H9 (cell line): ENCODE results near the gene SUMO2. TPM values are rescaled to one million over a fixed set of nuclear protein-coding genes. Genes with fewer than 3 reads are reported as not detected.

Experiments used
- DNase-seq: peaks from one replicate; pipeline ENCODE4 v3.0.0-alpha.2; 2017
- H2AFZ ChIP-seq: one replicate; pipeline ENCODE4 v1.6.1; 2013; ENCODE audit warnings: mild to moderate bottlenecking, low read length, control low read depth, moderate library complexity
- H2AK5ac ChIP-seq: 2 replicates; pipeline ENCODE4 v1.6.1; 2013; ENCODE audit warnings: low read length, control low read depth, mixed read lengths; ENCODE audit not compliant: insufficient read length
- H2BK120ac ChIP-seq: one replicate; pipeline ENCODE4 v1.6.1; 2013; ENCODE audit warnings: low read depth, mild to moderate bottlenecking, low read length, control low read depth, inconsistent platforms; ENCODE audit not compliant: poor library complexity, severe bottlenecking
- H2BK12ac ChIP-seq: 2 replicates; pipeline ENCODE4 v1.6.1; 2013; ENCODE audit warnings: low read length, control low read depth, mixed read lengths, low read depth; ENCODE audit not compliant: insufficient read length
- H2BK15ac ChIP-seq: 2 replicates; pipeline ENCODE4 v1.6.1; 2013; ENCODE audit warnings: low read depth, low read length, control low read depth
- H2BK20ac ChIP-seq: one replicate; pipeline ENCODE4 v1.6.1; 2013; ENCODE audit warnings: low read depth, mild to moderate bottlenecking, low read length, control low read depth, inconsistent platforms; ENCODE audit not compliant: poor library complexity, severe bottlenecking
- H2BK5ac ChIP-seq: 2 replicates; pipeline ENCODE4 v1.6.1; 2013; ENCODE audit warnings: low read length, control low read depth, mixed read lengths; ENCODE audit not compliant: insufficient read length
- H3K14ac ChIP-seq: 2 replicates; pipeline ENCODE4 v1.6.1; 2013; ENCODE audit warnings: low read length, control low read depth; ENCODE audit not compliant: insufficient read depth
- H3K18ac ChIP-seq: 2 replicates; pipeline ENCODE4 v1.6.1; 2013; ENCODE audit warnings: low read depth, mild to moderate bottlenecking, mixed read lengths, low read length, control low read depth; ENCODE audit not compliant: insufficient read length
- H3K23ac ChIP-seq: 2 replicates; pipeline ENCODE4 v1.6.1; 2013; ENCODE audit warnings: low read length, control low read depth, mixed read lengths, low read depth; ENCODE audit not compliant: insufficient read length
- H3K23me2 ChIP-seq: 2 replicates; pipeline ENCODE4 v1.6.1; 2013; ENCODE audit warnings: low read depth, mild to moderate bottlenecking, mixed read lengths, low read length, control low read depth; ENCODE audit not compliant: insufficient read length, poor library complexity, severe bottlenecking
- H3K27ac ChIP-seq: 2 replicates; pipeline ENCODE4 v1.5.1; 2013; ENCODE audit warnings: low read length, control low read depth, mixed read lengths, low read depth; ENCODE audit not compliant: insufficient read length
- H3K27me3 ChIP-seq: 2 replicates; pipeline ENCODE4 v1.6.1; 2013; ENCODE audit warnings: low read length, control low read depth, inconsistent platforms; ENCODE audit not compliant: insufficient read depth
- H3K4ac ChIP-seq: 2 replicates; pipeline ENCODE4 v1.6.1; 2013; ENCODE audit warnings: low read depth, mild to moderate bottlenecking, control low read depth, inconsistent platforms, low read length, moderate library complexity
- H3K4me1 ChIP-seq: 2 replicates; pipeline ENCODE4 v1.6.1; 2013; ENCODE audit warnings: low read length, control low read depth, inconsistent platforms; ENCODE audit not compliant: insufficient read depth
- H3K4me2 ChIP-seq: 2 replicates; pipeline ENCODE4 v1.6.1; 2013; ENCODE audit warnings: low read length, control low read depth, mixed read lengths; ENCODE audit not compliant: insufficient read length, insufficient read depth
- H3K56ac ChIP-seq: 2 replicates; pipeline ENCODE4 v1.6.1; 2013; ENCODE audit warnings: low read depth, mild to moderate bottlenecking, mixed read lengths, low read length, control low read depth; ENCODE audit not compliant: insufficient read length
- H3K79me1 ChIP-seq: 2 replicates; pipeline ENCODE4 v1.6.1; 2013; ENCODE audit warnings: low read depth, mild to moderate bottlenecking, moderate library complexity, low read length, control low read depth, inconsistent platforms; ENCODE audit not compliant: insufficient read depth, poor library complexity, severe bottlenecking
- H3K79me2 ChIP-seq: 2 replicates; pipeline ENCODE4 v1.6.1; 2013; ENCODE audit warnings: low read length, control low read depth, inconsistent platforms; ENCODE audit not compliant: insufficient read depth
- H3K9ac ChIP-seq: 2 replicates; pipeline ENCODE4 v1.6.1; 2013; ENCODE audit warnings: low read length, control low read depth, mixed read lengths; ENCODE audit not compliant: insufficient read length; ENCODE audit errors: extremely low read depth
- H3K9me3 ChIP-seq: one replicate; pipeline ENCODE4 v1.6.1; 2013; ENCODE audit warnings: low read depth, low read length, inconsistent platforms; ENCODE audit not compliant: control insufficient read depth
- H3T11ph ChIP-seq: one replicate; pipeline ENCODE4 v1.6.1; 2013; ENCODE audit warnings: mild to moderate bottlenecking, low read length, control low read depth, inconsistent platforms
- H4K20me1 ChIP-seq: one replicate; pipeline ENCODE4 v1.6.1; 2013; ENCODE audit not compliant: control insufficient read depth, insufficient read length, insufficient read depth
- H4K5ac ChIP-seq: 2 replicates; pipeline ENCODE4 v1.6.1; 2013; ENCODE audit warnings: low read depth, mild to moderate bottlenecking, mixed read lengths, low read length, control low read depth; ENCODE audit not compliant: insufficient read length
- H4K8ac ChIP-seq: replicated peaks from 2 replicates; pipeline ENCODE4 v1.6.1; 2013; ENCODE audit warnings: low read length, control low read depth, mixed read lengths, low read depth; ENCODE audit not compliant: insufficient read length
- H4K91ac ChIP-seq: 2 replicates; pipeline ENCODE4 v1.6.1; 2013; ENCODE audit warnings: low read depth, mild to moderate bottlenecking, moderate library complexity, mixed read lengths, low read length, control low read depth; ENCODE audit not compliant: insufficient read length
- H3K27ac Mint-ChIP-seq, 3 experiments: 2 replicates in 2 of 3; 3 replicates in 1 of 3; pipeline ENCODE4 v1.8.0; 2020 to 2021; ENCODE audit warnings: mixed read lengths in 3 of 3, mild to moderate bottlenecking in 1 of 3, moderate library complexity in 1 of 3
- H3K27me3 Mint-ChIP-seq: 2 replicates; pipeline ENCODE4 v1.8.0; 2021; ENCODE audit warnings: low read depth, mild to moderate bottlenecking, moderate library complexity, mixed read lengths
- H3K36me3 Mint-ChIP-seq, 3 experiments: 2 replicates in 2 of 3; 3 replicates in 1 of 3; pipeline ENCODE4 v1.8.0; 2020 to 2021; ENCODE audit warnings: low read depth in 3 of 3, mixed read lengths in 3 of 3; ENCODE audit not compliant: insufficient read depth in 1 of 3
- H3K4me1 Mint-ChIP-seq, 2 experiments: 2 replicates each; pipeline ENCODE4 v1.8.0; 2020; ENCODE audit warnings: mixed read lengths in 2 of 2
- H3K4me3 Mint-ChIP-seq, 2 experiments: 2 replicates in 1 of 2; 3 replicates in 1 of 2; pipeline ENCODE4 v1.8.0; 2020 to 2021; ENCODE audit warnings: mild to moderate bottlenecking in 2 of 2, mixed read lengths in 2 of 2, moderate library complexity in 1 of 2
- H3K9me3 Mint-ChIP-seq, 2 experiments: 2 replicates in 1 of 2; 3 replicates in 1 of 2; pipeline ENCODE4 v1.8.0; 2020; ENCODE audit warnings: mild to moderate bottlenecking in 2 of 2, mixed read lengths in 2 of 2, moderate library complexity in 1 of 2
- CTCF ChIP-seq: fragments of 200-600 bp; sonication (generic); conservative IDR thresholded peaks from 3 replicates; pipeline ENCODE4 v1.8.0; 2021; ENCODE audit warnings: antibody characterized with exemption, mild to moderate bottlenecking
- WGBS: extraction: QIAGEN DNeasy Blood & Tissue Kit; methylation state at CpG from one replicate; pipeline ENCODE4 v1.1.7; 2013; ENCODE audit warnings: missing lambda C conversion rate, low lambda C conversion rate, mixed read lengths; ENCODE audit not compliant: insufficient read length; ENCODE audit errors: extremely low coverage; 5-methylcytosine and 5-hydroxymethylcytosine counted together
- total RNA-seq: library from RNA; stranded (reverse); gene quantifications from 2 replicates; pipeline ENCODE4 v1.2.1, GENCODE V29; 2021

Gene SUMO2
- total RNA-seq, 1 experiment from 2014 or later, result 813 TPM

- Histone ChIP-seq H3K4me1 (no peaks in the 10 kb centered on the region), H3K9ac (no peak overlapping the region), H4K5ac (no peak overlapping the region), H2AK5ac (no peak overlapping the region), H3T11ph (no peak overlapping the region), H3K18ac (no peak overlapping the region), H3K4ac (no peak overlapping the region), H4K20me1 (no peaks in the 10 kb centered on the region), H3K27ac (no peak overlapping the region), H3K27me3 (no peaks in the 10 kb centered on the region), H2BK120ac (no peak overlapping the region), H3K56ac (no peak overlapping the region), H3K14ac (no peak overlapping the region), H3K79me2 (no peaks in the 10 kb centered on the region), H3K23me2 (no peaks in the 10 kb centered on the region), H3K23ac (no peak overlapping the region), H2BK15ac (no peak overlapping the region), H3K9me3 (no peaks in the 10 kb centered on the region), H3K79me1 (no peaks in the 10 kb centered on the region), H4K91ac (no peak overlapping the region), H2BK12ac (no peak overlapping the region), H2BK5ac (no peak overlapping the region), H2AFZ (no peak overlapping the region), H3K4me2 (no peak overlapping the region), H4K8ac (no peak overlapping the region), H2BK20ac (no peak overlapping the region)
- no CpG with 5 or more reads among the region's 6 CpGs for WGBS
- no peak for DNase-seq
- H3K4me1 Mint-ChIP-seq, result no peaks in the 10 kb centered on the region
- no peak overlapping the region for H3K27ac Mint-ChIP-seq
- no peaks in the 10 kb centered on the region for H3K9me3 Mint-ChIP-seq
- TF ChIP-seq CTCF, result no peak
- H3K27me3 Mint-ChIP-seq, result no peaks in the 10 kb centered on the region; the same call in 1 of the 2 replicates
- no peak overlapping the region for H3K4me3 Mint-ChIP-seq
- H3K36me3 Mint-ChIP-seq, result no peaks in the 10 kb centered on the region
These were observed 17.3 kb upstream of the SUMO2 start for GRCh38 chr17:75199886-75200618.
